ENCODE results near the gene TMEM183A.

- no peak for TF ChIP-seq POLR2A (IDR thresholded peaks at IDR 0.05)
- no peak for TF ChIP-seq CTCF (IDR thresholded peaks at IDR 0.05)
- no peak for TF ChIP-seq POLR2AphosphoS5 (IDR thresholded peaks at IDR 0.05)
These were observed 52.3 kb downstream of the TMEM183A start for GRCh38 chr1:203059485-203059884.

Data from breast epithelium (tissue), 3 donors.